Keratinocyte (primary cell): Measurements from ENCODE around the gene COPA. TPM values are rescaled to one million over a fixed set of nuclear protein-coding genes. Genes with fewer than 3 reads are reported as not detected.
A peak's percentile ranks its signal among the peaks of the same experiment; 100 is the strongest.

ENCODE experiments used
- DNase-seq: peaks from one replicate; pipeline ENCODE4 v3.0.0-alpha.2; 2011; ENCODE audit warnings: low read depth, missing footprints, low spot score
- FAIRE-seq: peaks from 2 replicates; lab custom pipeline; 2011; peaks lifted over from hg19 to GRCh38; lab: Jason Lieb, UNC
- H2AFZ ChIP-seq: 2 replicates; pipeline ENCODE4 v1.6.0; 2012; ENCODE audit warnings: low read length, control low read depth, inconsistent platforms; ENCODE audit not compliant: control insufficient read depth
- H3K27ac ChIP-seq: 2 replicates; pipeline ENCODE4 v1.5.1; 2011; ENCODE audit warnings: low read length; ENCODE audit not compliant: control insufficient read depth, insufficient read depth
- H3K27me3 ChIP-seq: 3 replicates; pipeline ENCODE4 v1.6.0; 2011; ENCODE audit warnings: low read length; ENCODE audit not compliant: control insufficient read depth, insufficient read depth; ENCODE audit errors: extremely low read depth
- H3K36me3 ChIP-seq, 2 experiments: 2 replicates in 1 of 2; 3 replicates in 1 of 2; pipeline ENCODE4 v1.5.1; 2011; ENCODE audit warnings: low read length in 2 of 2, mild to moderate bottlenecking in 1 of 2; ENCODE audit not compliant: control insufficient read depth in 2 of 2, insufficient read depth in 2 of 2; ENCODE audit errors: extremely low read depth in 1 of 2
- H3K4me1 ChIP-seq: 3 replicates; pipeline ENCODE4 v1.5.1; 2011; ENCODE audit warnings: low read length; ENCODE audit not compliant: control insufficient read depth, insufficient read depth; ENCODE audit errors: extremely low read depth
- H3K4me2 ChIP-seq: 3 replicates; pipeline ENCODE4 v1.6.0; 2011; ENCODE audit warnings: low read depth, low read length; ENCODE audit not compliant: control insufficient read depth, insufficient read depth; ENCODE audit errors: extremely low read depth
- H3K4me3 ChIP-seq, 3 experiments: fragments of 200-600 bp in 1 of 3; sonication (generic) in 1 of 3; 2 replicates in 2 of 3; 3 replicates in 1 of 3; pipeline ENCODE4 v1.5.1; 2011 to 2016; ENCODE audit warnings: low read length in 3 of 3, mild to moderate bottlenecking in 3 of 3, control low read depth in 2 of 3, inconsistent platforms in 1 of 3, low read depth in 1 of 3, mixed read lengths in 1 of 3, mixed run types in 1 of 3, moderate library complexity in 1 of 3; ENCODE audit not compliant: control insufficient read depth in 2 of 3, insufficient read depth in 2 of 3; ENCODE audit errors: extremely low read depth in 1 of 3
- H3K79me2 ChIP-seq: 2 replicates; pipeline ENCODE4 v1.6.0; 2012; ENCODE audit warnings: low read length; ENCODE audit not compliant: control insufficient read depth, insufficient read depth
- H3K9ac ChIP-seq: 3 replicates; pipeline ENCODE4 v1.6.0; 2011; ENCODE audit warnings: low read length; ENCODE audit not compliant: control insufficient read depth, insufficient read depth; ENCODE audit errors: extremely low read depth
- H3K9me1 ChIP-seq: 3 replicates; pipeline ENCODE4 v1.6.0; 2011; ENCODE audit warnings: low read length; ENCODE audit not compliant: control insufficient read depth, insufficient read depth; ENCODE audit errors: extremely low read depth
- H3K9me3 ChIP-seq: 2 replicates; pipeline ENCODE4 v1.5.1; 2012; ENCODE audit warnings: low read depth, low read length; ENCODE audit not compliant: control insufficient read depth
- H4K20me1 ChIP-seq: 3 replicates; pipeline ENCODE4 v1.6.0; 2011; ENCODE audit warnings: low read length; ENCODE audit not compliant: control insufficient read depth, insufficient read depth; ENCODE audit errors: extremely low read depth
- EZH2 ChIP-seq: IDR thresholded peaks from one replicate; pipeline ENCODE4 v1.6.1; 2012; ENCODE audit warnings: inconsistent platforms, mild to moderate bottlenecking, low read length, moderate library complexity
- dilution Hi-C: fragments of 300-500 bp; cut with MboI; formaldehyde crosslinking; loops from one replicate; pipeline ENCODE4 v1.7.0; 2020; ENCODE audit warnings: low sequenced_read_pairs; ENCODE audit not compliant: extremely low pct_ligation_motif_present
- polyA plus RNA-seq, 5 experiments: library from polyadenylated mRNA; depleted of rRNA in 3 of 5; stranded (reverse) in 3 of 5; stranded (forward) in 1 of 5; unstranded in 1 of 5; fragments of >200 nt; gene quantifications; 1 replicate in 1 of 5; 2 replicates in 3 of 5; 3 replicates in 1 of 5; pipeline versions ENCODE4 v1.2.1 to v1.2.3, GENCODE V29; 2011 to 2012; ENCODE audit warnings: missing spikeins in 2 of 5, low read depth in 1 of 5, low replicate concordance in 1 of 5
- TF ChIP-seq, protein P1 (sequence below), 3 experiments: IDR thresholded peaks in 1 of 3; conservative IDR thresholded peaks in 1 of 3; optimal IDR thresholded peaks in 1 of 3; 2 replicates in 2 of 3; 3 replicates in 1 of 3; pipeline versions ENCODE3 to v1.5.1; 2011; ENCODE audit warnings: low read length in 3 of 3, mild to moderate bottlenecking in 3 of 3, moderate library complexity in 2 of 3, control low read depth in 1 of 3, inconsistent platforms in 1 of 3; ENCODE audit not compliant: insufficient read depth in 2 of 3; ENCODE audit errors: extremely low read depth in 1 of 3

COPA gene
- polyA plus RNA-seq, 1 donor (not counting 4 experiments of a cell fraction or from before 2014, with no cell fraction given), result 169 TPM

DNA sequence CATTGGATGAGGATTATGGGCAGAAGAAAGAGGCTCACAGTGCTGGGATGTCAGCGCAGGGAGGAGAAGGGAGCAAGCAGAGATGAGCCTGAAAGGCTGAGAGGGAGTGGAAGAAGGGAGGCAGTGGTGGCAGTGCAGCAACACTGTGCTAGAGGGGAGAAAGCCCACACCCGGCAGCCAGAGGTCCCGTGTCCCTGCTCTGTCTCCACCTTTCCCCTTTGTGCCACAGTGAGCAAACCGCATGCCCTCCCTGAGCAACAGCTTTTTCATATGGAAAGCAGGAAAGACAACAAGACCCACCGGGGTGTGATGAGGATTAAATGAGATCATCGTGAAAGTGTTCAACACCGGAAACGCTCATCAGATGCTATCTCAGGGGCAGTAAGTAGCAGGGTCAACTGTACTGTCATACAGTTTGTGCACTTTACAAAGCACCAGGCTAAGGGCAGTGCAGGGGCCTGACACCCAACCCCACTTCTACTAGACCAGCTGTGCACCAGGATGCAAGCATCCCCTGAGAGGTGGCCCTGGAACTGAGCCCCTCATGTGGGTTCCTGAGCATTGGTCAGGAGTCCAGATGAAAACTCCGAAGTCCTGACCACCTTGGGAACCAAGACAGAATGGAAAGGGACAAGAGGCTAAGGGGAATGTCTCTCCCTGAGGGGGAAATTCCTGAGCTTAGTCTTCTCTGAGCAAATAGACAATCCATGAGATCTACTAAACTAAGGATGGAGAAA lies 32.9 kb upstream of the COPA start:
- FAIRE-seq, result peak; percentile 23

DNA sequence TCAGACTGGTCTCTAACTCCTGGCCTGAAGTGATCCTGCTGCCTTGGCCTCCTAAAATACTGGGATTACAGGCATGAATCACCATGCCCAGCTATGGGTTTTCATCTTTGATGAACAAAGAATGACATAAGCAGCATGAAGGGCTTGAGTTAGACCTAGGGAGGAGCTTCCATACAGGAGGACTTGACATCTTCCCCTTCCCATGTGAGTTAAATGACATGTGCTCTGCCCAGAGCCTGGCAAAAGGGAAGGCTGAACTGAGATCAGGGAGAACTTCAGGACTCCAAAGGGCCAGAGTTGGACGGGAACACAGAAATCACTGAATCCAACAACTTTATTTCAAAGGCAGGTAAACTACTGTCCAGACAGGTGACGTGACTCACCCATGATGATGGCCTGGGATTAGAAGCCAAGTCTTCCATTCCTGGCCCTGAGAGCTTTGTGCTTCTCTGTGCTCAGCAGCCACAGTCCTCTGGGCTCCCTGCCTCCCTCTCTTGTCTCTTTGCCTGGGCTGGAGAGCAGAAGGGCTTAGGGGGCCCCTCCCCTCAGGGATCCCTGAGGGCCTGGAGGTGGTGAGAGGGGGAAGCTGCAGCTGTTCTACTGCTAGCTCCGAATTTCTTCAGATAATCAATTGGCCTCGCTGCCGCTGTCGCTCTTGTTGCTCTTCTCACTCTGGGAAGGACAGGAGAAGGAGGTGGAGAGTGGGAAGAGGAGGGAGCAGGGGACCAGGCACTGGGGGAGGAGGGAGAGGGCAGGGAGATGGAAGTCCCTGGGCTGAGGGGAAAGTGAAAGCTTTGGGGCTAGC lies 31.5 kb upstream of the COPA start:
- H3K9me3 ChIP-seq, result no peaks in the 10 kb centered on the region
- H3K36me3 ChIP-seq, result no peaks in the 10 kb centered on the region
- H3K9me1 ChIP-seq, result no peaks in the 10 kb centered on the region
- no peak for FAIRE-seq
- H2AFZ ChIP-seq, result no peak overlapping the region
- peaks cover 20% of the 10 kb centered on the region for H3K4me1 ChIP-seq
- H3K4me3 ChIP-seq, result no peak overlapping the region
- H3K27ac ChIP-seq, result no peak overlapping the region
- no peaks in the 10 kb centered on the region for H3K27me3 ChIP-seq
- no peak for TF ChIP-seq EZH2
- TF ChIP-seq, protein P1, sequence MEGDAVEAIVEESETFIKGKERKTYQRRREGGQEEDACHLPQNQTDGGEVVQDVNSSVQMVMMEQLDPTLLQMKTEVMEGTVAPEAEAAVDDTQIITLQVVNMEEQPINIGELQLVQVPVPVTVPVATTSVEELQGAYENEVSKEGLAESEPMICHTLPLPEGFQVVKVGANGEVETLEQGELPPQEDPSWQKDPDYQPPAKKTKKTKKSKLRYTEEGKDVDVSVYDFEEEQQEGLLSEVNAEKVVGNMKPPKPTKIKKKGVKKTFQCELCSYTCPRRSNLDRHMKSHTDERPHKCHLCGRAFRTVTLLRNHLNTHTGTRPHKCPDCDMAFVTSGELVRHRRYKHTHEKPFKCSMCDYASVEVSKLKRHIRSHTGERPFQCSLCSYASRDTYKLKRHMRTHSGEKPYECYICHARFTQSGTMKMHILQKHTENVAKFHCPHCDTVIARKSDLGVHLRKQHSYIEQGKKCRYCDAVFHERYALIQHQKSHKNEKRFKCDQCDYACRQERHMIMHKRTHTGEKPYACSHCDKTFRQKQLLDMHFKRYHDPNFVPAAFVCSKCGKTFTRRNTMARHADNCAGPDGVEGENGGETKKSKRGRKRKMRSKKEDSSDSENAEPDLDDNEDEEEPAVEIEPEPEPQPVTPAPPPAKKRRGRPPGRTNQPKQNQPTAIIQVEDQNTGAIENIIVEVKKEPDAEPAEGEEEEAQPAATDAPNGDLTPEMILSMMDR (optimal IDR thresholded peaks at IDR 0.05 in 1 of 3, IDR thresholded peaks at IDR 0.05 in 1 of 3, conservative IDR thresholded peaks at IDR 0.05 in 1 of 3; ENCODE audit: extremely low read depth in 1 of 3, insufficient read depth in 2 of 3, low read length in 3 of 3), result no peak
- no peak for DNase-seq
- H3K9ac ChIP-seq, result no peak overlapping the region
- H3K4me2 ChIP-seq, result no peak overlapping the region
- no peaks in the 10 kb centered on the region for H4K20me1 ChIP-seq
- dilution Hi-C loops, result no loop called here
- H3K79me2 ChIP-seq, result no peaks in the 10 kb centered on the region

More for the DNA sequence above, 32.9 kb upstream of the COPA start:
- H3K4me1 ChIP-seq, result peaks cover 20% of the 10 kb centered on the region
- no peaks in the 10 kb centered on the region for H3K9me3 ChIP-seq
- H3K36me3 ChIP-seq, result no peaks in the 10 kb centered on the region
- H3K4me3 ChIP-seq, result no peak overlapping the region
- no peaks in the 10 kb centered on the region for H3K9me1 ChIP-seq
- no peaks in the 10 kb centered on the region for H3K27me3 ChIP-seq
- no peak overlapping the region for H3K27ac ChIP-seq
- no peaks in the 10 kb centered on the region for H3K79me2 ChIP-seq
- no peak overlapping the region for H2AFZ ChIP-seq
- dilution Hi-C loops, result no loop called here
- no peaks in the 10 kb centered on the region for H4K20me1 ChIP-seq
- H3K4me2 ChIP-seq, result no peak overlapping the region
- TF ChIP-seq, protein P1 (optimal IDR thresholded peaks at IDR 0.05 in 1 of 3, IDR thresholded peaks at IDR 0.05 in 1 of 3, conservative IDR thresholded peaks at IDR 0.05 in 1 of 3; ENCODE audit: extremely low read depth in 1 of 3, insufficient read depth in 2 of 3, low read length in 3 of 3), result no peak
- no peak for TF ChIP-seq EZH2
- DNase-seq, result no peak
- no peak overlapping the region for H3K9ac ChIP-seq
